Naive thymus-derived CD8-positive, alpha-beta T cell (primary cell): ENCODE data around the gene HES6. TPM values are rescaled to one million over a fixed set of nuclear protein-coding genes. Genes with fewer than 3 reads are reported as not detected.

Experiments
- polyA plus RNA-seq, 3 donors: library from polyadenylated mRNA; unstranded; fragments of 300-500 nt; fragmentation: Illumina TruSeq; gene quantifications; one replicate each; pipeline ENCODE4 v1.2.3, GENCODE V29; 2021
- total RNA-seq, 8 experiments: library from RNA in 2 of 8; stranded (reverse) in 2 of 8; gene quantifications; one replicate each; pipeline ENCODE4 v1.2.3 and lab custom pipeline; 2021 to 2026

HES6 gene
- total and polyA plus RNA-seq, 5 experiments from 2014 or later, result 0.33 to 2.0 (median 1.9) TPM; not detected in 1

Other genes starting within 250 kb of the HES6 start
- 10 to 100 TPM; 31.0 to 31.2 TPM for gene SCLY, start 179.0 kb downstream of the HES6 start, total RNA-seq
- gene SCLY, start 179.0 kb downstream of the HES6 start, polyA plus RNA-seq, result 10 to 100 TPM; 10.8 to 17.1 (median 10.9) TPM
- under 1 TPM; 0.16 to 0.34 TPM for gene ESPNL, start 139.7 kb downstream of the HES6 start, total RNA-seq
- not detected for gene ESPNL, start 139.7 kb downstream of the HES6 start, polyA plus RNA-seq
- gene KLHL30, start 101.4 kb downstream of the HES6 start, total RNA-seq, result not detected
- gene KLHL30, start 101.4 kb downstream of the HES6 start, polyA plus RNA-seq, result not detected
- gene ERFE, start 81.1 kb downstream of the HES6 start, total RNA-seq, result not detected
- not detected for gene ERFE, start 81.1 kb downstream of the HES6 start, polyA plus RNA-seq
- 100 to 1,000 TPM in 1 of 2 experiments, 10 to 100 TPM in 1; 83.5 to 100 TPM for gene ILKAP, start 36.3 kb downstream of the HES6 start, total RNA-seq
- 10 to 100 TPM; 39.1 to 42.1 (median 40.6) TPM for gene ILKAP, start 36.3 kb downstream of the HES6 start, polyA plus RNA-seq
- 10 to 100 TPM; 10.3 to 11.1 TPM for gene PER2, start 48.6 kb upstream of the HES6 start, total RNA-seq
- 1 to 10 TPM; 4.0 to 6.5 (median 4.7) TPM for gene PER2, start 48.6 kb upstream of the HES6 start, polyA plus RNA-seq
- 1 to 10 TPM; 8.3 to 9.8 TPM for gene TRAF3IP1, start 80.5 kb upstream of the HES6 start, total RNA-seq
- gene TRAF3IP1, start 80.5 kb upstream of the HES6 start, polyA plus RNA-seq, result 1 to 10 TPM; 4.8 to 6.7 (median 5.0) TPM
- 10 to 100 TPM; 53.3 TPM for gene ASB1, start 186.9 kb upstream of the HES6 start, total RNA-seq
- gene ASB1, start 186.9 kb upstream of the HES6 start, polyA plus RNA-seq, result 10 to 100 TPM; 23.3 to 35.7 (median 26.1) TPM